A549 (cell line): ENCODE results near the gene MFAP2.

Source experiments
- CHD4 ChIP-seq: fragments of 200-600 bp; sonication (generic); IDR thresholded peaks from 2 replicates; pipeline ENCODE4 v1.6.1; 2016; ENCODE audit warnings: antibody characterized with exemption, mild to moderate bottlenecking, borderline replicate concordance
- E2F6 ChIP-seq: IDR thresholded peaks from 2 replicates; pipeline ENCODE4 v1.6.1; 2012; ENCODE audit warnings: low read depth, borderline replicate concordance
- EHMT2 ChIP-seq: fragments of 200-600 bp; sonication (generic); IDR thresholded peaks from 2 replicates; pipeline ENCODE4 v1.6.1; 2016; ENCODE audit warnings: antibody characterized with exemption, low read depth, mild to moderate bottlenecking, moderate library complexity
- JUNB ChIP-seq: fragments of >200 bp; sonication (Bioruptor Twin); formaldehyde crosslinking; IDR thresholded peaks from 2 replicates; pipeline ENCODE4 v1.6.1; 2016
- POLR2A ChIP-seq: IDR thresholded peaks from 2 replicates; pipeline ENCODE4 v1.6.1; 2012; ENCODE audit warnings: mild to moderate bottlenecking, low read length
- POLR2AphosphoS2 ChIP-seq: conservative IDR thresholded peaks from 2 replicates; pipeline ENCODE4 v1.6.1; 2012; ENCODE audit warnings: low read length, improper control_type of control experiment, inconsistent platforms
- RAD21 ChIP-seq, 2 experiments: fragments of >200 bp in 1 of 2; sonication (Bioruptor Twin) in 1 of 2; formaldehyde crosslinking in 1 of 2; IDR thresholded peaks in 1 of 2; conservative IDR thresholded peaks in 1 of 2; 2 replicates in 1 of 2; 3 replicates in 1 of 2; pipeline ENCODE4 v1.6.1; 2012 to 2018; ENCODE audit warnings: inconsistent platforms in 1 of 2
- RCOR1 ChIP-seq: fragments of 150-350 bp; IDR thresholded peaks from 2 replicates; pipeline ENCODE4 v1.6.1; 2014; ENCODE audit warnings: antibody characterized with exemption, low read length, low read depth
- SMC3 ChIP-seq: fragments of >200 bp; sonication (Bioruptor Twin); formaldehyde crosslinking; IDR thresholded peaks from 3 replicates; pipeline ENCODE4 v1.6.1; 2018; ENCODE audit warnings: inconsistent platforms
- TF ChIP-seq, protein P1 (sequence below): fragments of >200 bp; sonication (Bioruptor Twin); formaldehyde crosslinking; IDR thresholded peaks from 3 replicates; pipeline ENCODE4 v1.5.1; 2016
- TF ChIP-seq, protein P2 (sequence below): IDR thresholded peaks from 2 replicates; pipeline ENCODE4 v1.6.1; 2012

DNA sequence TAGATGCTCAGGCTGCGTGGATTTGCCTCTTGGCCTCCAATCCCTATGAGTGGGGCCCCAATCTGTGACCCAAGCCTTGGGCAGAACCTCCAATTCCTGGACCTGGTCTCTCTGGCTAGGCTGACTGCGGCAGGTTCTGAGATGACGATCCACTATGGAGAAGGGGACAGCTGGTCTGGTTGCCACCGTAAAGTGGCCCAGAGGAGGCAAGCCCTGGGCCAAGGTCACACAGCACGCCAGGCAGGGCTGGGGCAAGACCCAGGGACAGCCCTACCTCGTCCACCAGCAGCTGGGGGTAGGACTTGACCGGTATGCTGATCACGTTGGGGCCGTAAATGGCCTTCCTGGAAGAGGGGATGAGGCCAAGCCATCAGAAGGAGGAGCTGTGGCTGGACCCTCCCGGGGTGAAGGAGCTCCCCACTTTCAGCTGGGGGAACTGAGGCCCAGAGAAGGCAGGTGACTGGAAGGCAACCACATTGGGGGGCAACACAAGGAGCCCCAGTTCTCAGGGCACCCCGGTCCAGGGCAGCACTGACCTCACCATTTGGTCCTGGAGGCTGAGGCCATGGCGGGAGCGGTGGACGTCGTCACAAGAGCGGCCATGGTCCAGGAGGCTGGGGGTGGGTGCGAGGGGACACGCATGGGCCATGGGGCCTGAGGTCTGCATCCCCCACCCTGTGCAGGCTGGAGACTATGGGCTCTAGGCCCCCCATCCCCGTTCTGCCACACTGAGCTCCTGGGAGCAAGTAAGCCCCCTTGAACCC, 21.5 kb upstream of the MFAP2 start:
- TF ChIP-seq, protein P1, sequence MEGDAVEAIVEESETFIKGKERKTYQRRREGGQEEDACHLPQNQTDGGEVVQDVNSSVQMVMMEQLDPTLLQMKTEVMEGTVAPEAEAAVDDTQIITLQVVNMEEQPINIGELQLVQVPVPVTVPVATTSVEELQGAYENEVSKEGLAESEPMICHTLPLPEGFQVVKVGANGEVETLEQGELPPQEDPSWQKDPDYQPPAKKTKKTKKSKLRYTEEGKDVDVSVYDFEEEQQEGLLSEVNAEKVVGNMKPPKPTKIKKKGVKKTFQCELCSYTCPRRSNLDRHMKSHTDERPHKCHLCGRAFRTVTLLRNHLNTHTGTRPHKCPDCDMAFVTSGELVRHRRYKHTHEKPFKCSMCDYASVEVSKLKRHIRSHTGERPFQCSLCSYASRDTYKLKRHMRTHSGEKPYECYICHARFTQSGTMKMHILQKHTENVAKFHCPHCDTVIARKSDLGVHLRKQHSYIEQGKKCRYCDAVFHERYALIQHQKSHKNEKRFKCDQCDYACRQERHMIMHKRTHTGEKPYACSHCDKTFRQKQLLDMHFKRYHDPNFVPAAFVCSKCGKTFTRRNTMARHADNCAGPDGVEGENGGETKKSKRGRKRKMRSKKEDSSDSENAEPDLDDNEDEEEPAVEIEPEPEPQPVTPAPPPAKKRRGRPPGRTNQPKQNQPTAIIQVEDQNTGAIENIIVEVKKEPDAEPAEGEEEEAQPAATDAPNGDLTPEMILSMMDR, result no peak
- TF ChIP-seq EHMT2 (no peak), JUNB (no peak), CHD4 (no peak), POLR2A (no peak), RAD21 (conservative IDR thresholded peaks at IDR 0.05 in 1 of 2, IDR thresholded peaks at IDR 0.05 in 1 of 2) (no peak), POLR2AphosphoS2 (no peak), RCOR1 (no peak), E2F6 (no peak), SMC3 (no peak)
- TF ChIP-seq, protein P2, sequence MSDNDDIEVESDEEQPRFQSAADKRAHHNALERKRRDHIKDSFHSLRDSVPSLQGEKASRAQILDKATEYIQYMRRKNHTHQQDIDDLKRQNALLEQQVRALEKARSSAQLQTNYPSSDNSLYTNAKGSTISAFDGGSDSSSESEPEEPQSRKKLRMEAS, result no peak
